ENCODE measurements around the gene NUDT6. TPM values are rescaled to one million over a fixed set of nuclear protein-coding genes. Genes with fewer than 3 reads are reported as not detected.
A peak's percentile ranks its signal among the peaks of the same experiment; 100 is the strongest.

NUDT6 gene
- total RNA-seq, 1 experiment from 2014 or later = 13.7 TPM

DNA sequence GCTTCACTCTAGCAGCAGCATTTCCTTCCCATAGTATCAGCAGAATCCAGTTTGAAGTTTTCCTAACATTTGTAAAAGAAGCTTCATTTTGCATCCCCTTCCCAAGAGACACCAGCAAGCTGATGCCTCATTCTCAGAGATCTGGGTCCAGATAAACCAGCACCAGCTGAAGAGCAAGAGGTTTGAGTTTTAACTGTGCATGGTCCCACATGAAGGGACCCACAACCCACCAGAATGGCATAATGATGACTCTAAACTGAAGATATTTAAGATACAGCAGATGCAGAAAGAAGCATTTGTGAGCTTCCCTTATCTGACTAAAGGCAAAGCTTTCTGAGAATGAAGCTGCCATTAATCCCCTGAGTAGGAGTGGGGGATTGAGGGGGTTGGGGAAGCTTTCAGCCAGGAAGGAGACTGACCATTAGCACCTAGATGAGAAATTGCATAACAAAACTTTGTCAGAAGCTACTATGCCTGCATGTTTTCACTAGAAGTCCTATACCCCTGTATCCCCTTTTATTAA lies 18.6 kb downstream of the NUDT6 start:
- Histone ChIP-seq H3K27ac (no peak overlapping the region), H3K36me3 (peaks cover 13% of the 10 kb centered on the region), H3K27me3 (replicated peaks) (no peaks in the 10 kb centered on the region), H3K4me1 (replicated peaks) (peaks cover 23% of the 10 kb centered on the region), H3K4me3 (no peak overlapping the region), H3K9me3 (replicated peaks) (no peaks in the 10 kb centered on the region)
- DNase-seq (ENCODE audit: low read depth in 1 of 2, low spot score in 2 of 2) = no peak

DNA sequence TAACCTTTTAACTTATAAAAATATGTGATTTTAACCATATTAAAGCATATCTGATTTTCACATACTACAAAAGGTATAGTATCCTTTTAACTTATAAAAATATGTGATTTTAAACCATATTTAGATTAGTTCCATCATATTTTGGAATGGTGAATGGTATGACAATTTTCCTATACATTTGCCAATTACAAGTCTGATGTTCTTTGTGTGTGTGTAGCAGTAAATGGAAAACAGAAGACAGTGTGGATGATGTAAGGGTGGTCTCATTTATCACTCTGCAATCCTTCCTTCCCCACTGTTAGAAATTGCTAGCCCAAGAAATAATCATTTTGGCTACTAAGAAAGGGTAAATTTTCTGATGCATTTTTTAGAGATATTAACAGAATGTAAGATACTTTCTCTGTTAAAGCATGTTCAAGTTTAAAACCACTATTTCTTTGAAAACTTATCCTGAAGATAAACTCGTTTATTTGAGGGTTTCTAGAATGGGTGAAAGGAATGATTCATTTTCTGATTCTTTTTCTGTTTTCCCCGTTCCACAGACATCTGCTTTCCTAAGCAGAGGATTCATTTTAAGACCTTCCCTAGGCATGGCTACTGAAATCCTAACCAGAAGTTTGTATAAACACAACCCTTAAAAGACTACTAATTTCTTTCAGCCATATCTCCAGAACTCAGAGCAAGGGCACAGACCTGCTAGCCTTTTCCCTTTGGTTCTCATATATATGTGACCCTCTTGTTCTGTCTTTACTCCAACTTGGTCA lies 21.0 kb downstream of the NUDT6 start:
- no peak for DNase-seq (ENCODE audit: low read depth in 1 of 2, low spot score in 2 of 2)
- Histone ChIP-seq H3K4me3 (no peak overlapping the region), H3K36me3 (peaks cover 16% of the 10 kb centered on the region), H3K27me3 (replicated peaks) (no peaks in the 10 kb centered on the region), H3K9me3 (replicated peaks) (no peaks in the 10 kb centered on the region), H3K4me1 (replicated peaks) (peaks cover 38% of the 10 kb centered on the region), H3K27ac (no peak overlapping the region)

DNA sequence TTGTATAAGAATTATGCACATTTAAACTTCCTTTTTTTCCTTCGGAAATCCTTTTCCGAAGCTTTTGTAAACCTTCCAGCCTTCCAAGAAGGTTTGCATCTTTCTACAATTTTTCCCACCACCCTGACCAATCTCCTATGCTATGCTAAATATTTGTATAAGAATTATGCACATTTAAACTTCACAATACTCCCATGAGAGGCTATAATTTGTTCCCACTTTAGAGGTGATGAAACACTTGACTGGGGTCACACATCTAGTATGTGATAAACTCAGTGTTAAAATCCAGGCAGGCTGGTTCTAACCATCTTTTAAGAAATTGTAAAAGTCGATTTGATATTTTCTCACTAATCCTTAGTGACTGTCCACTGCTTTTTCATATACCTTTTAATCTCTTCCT lies 22.1 kb downstream of the NUDT6 start:
- peaks cover 15% of the 10 kb centered on the region for H3K36me3 ChIP-seq
- H3K27me3 ChIP-seq (replicated peaks) = no peaks in the 10 kb centered on the region
- DNase-seq (ENCODE audit: low read depth in 1 of 2, low spot score in 2 of 2) = no peak
- no peak overlapping the region for H3K4me3 ChIP-seq
- peaks cover 38% of the 10 kb centered on the region for H3K4me1 ChIP-seq (replicated peaks)
- H3K27ac ChIP-seq = no peak overlapping the region
- H3K9me3 ChIP-seq (replicated peaks) = no peaks in the 10 kb centered on the region

DNA sequence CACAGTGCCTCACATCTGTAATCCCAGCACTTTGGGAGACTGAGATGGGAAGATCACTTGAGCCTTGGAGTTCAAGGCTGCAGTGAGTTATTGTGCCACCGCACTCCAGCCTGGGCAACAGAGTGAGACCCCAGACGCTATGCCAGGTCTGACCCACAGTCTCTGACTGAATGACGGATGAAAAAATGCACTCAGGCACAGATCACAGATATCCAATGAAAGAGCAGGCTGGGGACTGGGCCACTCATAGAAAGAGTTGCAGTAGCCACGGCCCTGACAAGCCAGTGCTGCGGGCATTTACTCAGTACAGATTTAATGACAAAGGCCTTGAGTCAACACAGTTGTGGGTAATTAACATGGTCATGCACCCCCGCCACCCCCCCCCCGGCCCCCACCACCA lies 22.7 kb downstream of the NUDT6 start:
- H3K9me3 ChIP-seq (replicated peaks) = no peaks in the 10 kb centered on the region
- no peaks in the 10 kb centered on the region for H3K27me3 ChIP-seq (replicated peaks)
- H3K36me3 ChIP-seq = peaks cover 16% of the 10 kb centered on the region; the same call in 1 of the 2 replicates
- H3K4me1 ChIP-seq (replicated peaks) = peaks cover 38% of the 10 kb centered on the region
- peak overlapping the region; percentile 61; the same call in 1 of the 2 replicates for H3K27ac ChIP-seq
- no peak for DNase-seq (ENCODE audit: low read depth in 1 of 2, low spot score in 2 of 2)
- no peak overlapping the region for H3K4me3 ChIP-seq

DNA sequence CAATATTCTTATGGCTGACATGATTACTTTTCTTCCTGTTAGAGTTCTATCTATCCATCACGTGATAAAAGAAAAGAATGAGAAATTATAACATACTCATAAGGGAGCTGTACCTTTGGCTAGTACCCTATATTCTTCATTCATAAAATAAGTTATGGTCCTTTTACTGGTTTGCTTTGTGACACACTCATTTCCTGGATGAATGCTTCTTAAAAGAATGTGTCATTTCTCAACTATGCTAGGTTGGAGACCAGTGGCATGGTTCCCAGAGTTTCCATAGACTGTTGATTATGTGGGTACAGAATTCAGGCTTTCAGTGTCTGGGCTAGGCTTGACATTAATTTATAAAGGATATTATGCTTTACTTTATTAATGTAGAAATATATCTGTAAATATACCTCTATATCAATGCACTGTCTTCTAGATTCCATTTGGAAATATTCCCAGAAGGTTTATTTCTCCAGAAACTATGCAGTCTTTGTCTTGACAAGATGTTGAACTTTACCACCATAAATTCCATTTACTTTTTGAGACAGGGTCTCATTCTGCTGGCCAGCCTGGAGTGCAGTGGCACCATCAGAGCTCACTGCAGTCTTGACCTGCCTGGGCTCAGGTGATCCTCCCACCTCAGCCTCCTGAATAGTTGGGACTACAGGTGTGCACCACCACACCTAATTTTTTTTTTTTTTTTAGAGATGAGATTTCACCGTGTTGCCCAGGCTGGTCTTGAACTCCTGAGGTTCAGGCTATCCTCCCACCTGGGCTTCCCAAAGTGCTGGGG lies 23.8 kb downstream of the NUDT6 start:
- Histone ChIP-seq H3K4me1 (replicated peaks) (peaks cover 38% of the 10 kb centered on the region), H3K36me3 (peaks cover 25% of the 10 kb centered on the region), H3K4me3 (no peak overlapping the region), H3K27me3 (replicated peaks) (no peaks in the 10 kb centered on the region), H3K27ac (peak overlapping the region; percentile 61), H3K9me3 (replicated peaks) (no peaks in the 10 kb centered on the region)
- DNase-seq (ENCODE audit: low read depth in 1 of 2, low spot score in 2 of 2) = peak; percentile 68 to 80

DNA sequence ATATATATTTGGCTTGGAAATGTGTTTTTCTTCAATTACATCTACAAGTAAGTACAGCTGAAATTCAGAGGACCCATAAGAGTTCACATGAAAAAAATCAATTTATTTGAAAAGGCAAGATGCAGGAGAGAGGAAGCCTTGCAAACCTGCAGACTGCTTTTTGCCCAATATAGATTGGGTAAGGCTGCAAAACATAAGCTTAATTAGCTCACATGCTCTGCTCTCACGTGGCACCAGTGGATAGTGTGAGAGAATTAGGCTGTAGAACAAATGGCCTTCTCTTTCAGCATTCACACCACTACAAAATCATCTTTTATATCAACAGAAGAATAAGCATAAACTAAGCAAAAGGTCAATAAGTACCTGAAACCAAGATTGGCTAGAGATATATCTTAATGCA lies 26.1 kb downstream of the NUDT6 start:
- no peaks in the 10 kb centered on the region for H3K27me3 ChIP-seq (replicated peaks)
- no peaks in the 10 kb centered on the region for H3K9me3 ChIP-seq (replicated peaks)
- no peak for DNase-seq (ENCODE audit: low read depth in 1 of 2, low spot score in 2 of 2)
- H3K4me3 ChIP-seq = no peak overlapping the region
- peaks cover 33% of the 10 kb centered on the region for H3K4me1 ChIP-seq (replicated peaks)
- peaks cover 43% of the 10 kb centered on the region for H3K36me3 ChIP-seq
- no peak overlapping the region for H3K27ac ChIP-seq

DNA sequence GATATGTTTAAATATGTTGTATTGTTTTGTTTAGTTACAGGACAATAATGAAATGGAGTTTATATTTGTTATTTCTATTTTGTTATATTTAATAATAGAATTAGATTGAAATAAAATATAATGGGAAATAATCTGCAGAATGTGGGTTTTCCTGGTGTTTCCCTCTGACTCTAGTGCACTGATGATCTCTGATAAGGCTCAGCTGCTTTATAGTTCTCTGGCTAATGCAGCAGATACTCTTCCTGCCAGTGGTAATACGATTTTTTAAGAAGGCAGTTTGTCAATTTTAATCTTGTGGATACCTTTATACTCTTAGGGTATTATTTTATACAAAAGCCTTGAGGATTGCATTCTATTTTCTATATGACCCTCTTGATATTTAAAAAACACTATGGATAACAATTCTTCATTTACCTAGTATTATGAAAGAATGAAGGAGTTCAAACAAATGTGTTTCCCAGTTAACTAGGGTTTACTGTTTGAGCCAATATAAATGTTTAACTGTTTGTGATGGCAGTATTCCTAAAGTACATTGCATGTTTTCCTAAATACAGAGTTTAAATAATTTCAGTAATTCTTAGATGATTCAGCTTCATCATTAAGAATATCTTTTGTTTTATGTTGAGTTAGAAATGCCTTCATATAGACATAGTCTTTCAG lies 26.9 kb downstream of the NUDT6 start:
- Histone ChIP-seq H3K4me3 (no peak overlapping the region), H3K27me3 (replicated peaks) (no peaks in the 10 kb centered on the region), H3K27ac (no peak overlapping the region), H3K9me3 (replicated peaks) (no peaks in the 10 kb centered on the region), H3K4me1 (replicated peaks) (peaks cover 25% of the 10 kb centered on the region), H3K36me3 (peaks cover 43% of the 10 kb centered on the region)
- DNase-seq (ENCODE audit: low read depth in 1 of 2, low spot score in 2 of 2) = no peak

DNA sequence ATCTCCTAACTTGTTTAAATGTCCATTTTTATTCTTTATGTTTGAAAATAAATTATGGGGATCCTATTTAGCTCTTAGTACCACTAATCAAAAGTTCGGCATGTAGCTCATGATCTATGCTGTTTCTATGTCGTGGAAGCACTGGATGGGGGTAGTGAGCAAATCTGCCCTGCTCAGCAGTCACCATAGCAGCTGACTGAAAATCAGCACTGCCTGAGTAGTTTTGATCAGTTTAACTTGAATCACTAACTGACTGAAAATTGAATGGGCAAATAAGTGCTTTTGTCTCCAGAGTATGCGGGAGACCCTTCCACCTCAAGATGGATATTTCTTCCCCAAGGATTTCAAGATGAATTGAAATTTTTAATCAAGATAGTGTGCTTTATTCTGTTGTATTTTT lies 27.6 kb downstream of the NUDT6 start:
- DNase-seq (ENCODE audit: low read depth in 1 of 2, low spot score in 2 of 2) = no peak

DNA sequence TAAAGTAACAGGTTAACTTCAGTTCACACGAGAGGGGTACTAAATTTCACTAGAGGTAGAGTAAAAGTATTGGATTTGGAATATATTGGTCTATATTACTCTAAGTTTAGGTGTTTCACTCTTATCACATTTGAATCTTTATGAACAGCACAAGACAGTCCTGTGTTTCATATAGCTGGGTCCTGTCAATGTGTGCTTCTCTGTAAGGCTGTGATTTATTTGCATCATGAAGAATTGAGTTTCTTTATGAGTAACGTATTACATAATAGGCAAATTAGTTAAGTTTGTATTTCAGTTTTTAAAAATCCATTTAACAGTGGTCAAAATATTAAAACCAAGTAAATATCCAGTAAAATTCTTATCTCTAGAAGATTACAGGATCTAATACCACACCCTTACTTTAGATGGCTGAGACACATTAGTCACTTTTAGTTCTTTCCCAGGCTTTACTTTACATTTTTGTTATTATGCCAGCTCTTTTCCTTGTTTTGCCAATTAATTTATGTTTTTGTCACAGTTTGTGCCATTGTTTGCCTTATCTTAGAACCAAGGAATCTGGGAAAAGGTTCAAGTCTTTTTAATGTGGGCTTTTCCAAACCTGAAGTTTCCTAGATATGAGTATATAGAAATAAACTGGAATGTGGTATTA lies 32.1 kb downstream of the NUDT6 start:
- no peak for DNase-seq (ENCODE audit: low read depth in 1 of 2, low spot score in 2 of 2)
- Histone ChIP-seq H3K27me3 (replicated peaks) (no peaks in the 10 kb centered on the region), H3K36me3 (peaks cover 63% of the 10 kb centered on the region), H3K27ac (peak overlapping the region; percentile 8; the same call in 1 of the 2 replicates), H3K4me1 (replicated peaks) (peaks cover 11% of the 10 kb centered on the region), H3K4me3 (no peak overlapping the region), H3K9me3 (replicated peaks) (no peaks in the 10 kb centered on the region)

More for the DNA sequence above, 27.6 kb downstream of the NUDT6 start:
- Histone ChIP-seq H3K27me3 (replicated peaks) (no peaks in the 10 kb centered on the region), H3K4me1 (replicated peaks) (peaks cover 29% of the 10 kb centered on the region), H3K36me3 (peaks cover 43% of the 10 kb centered on the region), H3K4me3 (no peak overlapping the region), H3K9me3 (replicated peaks) (no peaks in the 10 kb centered on the region), H3K27ac (no peak overlapping the region)

DNA sequence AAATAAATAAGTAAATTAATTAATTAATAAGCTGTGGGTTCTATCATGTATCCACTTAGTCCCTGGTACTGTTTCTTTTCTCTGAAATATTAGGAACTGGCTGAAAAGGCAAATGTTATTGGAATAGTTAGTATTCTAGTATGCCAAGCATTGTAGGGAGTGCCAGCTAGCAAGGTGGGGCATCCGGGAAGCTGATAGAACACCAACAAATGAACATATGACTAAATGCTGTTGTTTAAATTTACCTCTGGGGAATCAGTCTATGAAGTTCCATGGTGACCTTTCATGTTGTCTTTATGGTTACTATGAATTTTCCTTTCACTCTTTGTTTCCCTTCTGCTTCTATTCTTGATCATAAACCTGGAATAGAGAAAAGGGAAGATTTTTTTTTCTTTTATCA lies 32.7 kb downstream of the NUDT6 start:
- Histone ChIP-seq H3K9me3 (replicated peaks) (no peaks in the 10 kb centered on the region), H3K4me3 (no peak overlapping the region), H3K36me3 (peaks cover 64% of the 10 kb centered on the region), H3K27me3 (replicated peaks) (no peaks in the 10 kb centered on the region), H3K4me1 (replicated peaks) (peaks cover 11% of the 10 kb centered on the region), H3K27ac (0 out of 2 replicates have a peak overlapping the region, but pooled peaks have one; percentile 8)
- no peak for DNase-seq (ENCODE audit: low read depth in 1 of 2, low spot score in 2 of 2)

DNA sequence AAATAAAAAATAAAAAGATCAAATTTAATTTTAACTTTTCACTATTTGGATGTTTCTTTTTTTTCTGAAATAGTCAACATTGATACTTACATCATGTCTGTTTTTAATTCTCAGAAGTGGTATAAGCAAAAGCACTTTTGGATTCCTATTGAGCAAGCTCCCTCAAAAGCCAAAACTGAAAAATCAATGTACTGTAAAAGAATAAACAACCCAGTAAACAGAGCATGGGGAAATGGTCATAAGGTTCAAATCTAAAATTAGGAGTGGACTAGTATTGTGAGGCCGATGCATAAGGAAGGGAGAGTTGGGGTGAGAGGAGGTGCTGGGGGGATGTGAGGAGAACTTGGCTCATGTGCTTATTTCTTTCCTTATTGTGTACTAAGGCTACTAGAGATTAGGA lies 37.9 kb downstream of the NUDT6 start:
- no peaks in the 10 kb centered on the region for H3K27me3 ChIP-seq (replicated peaks)
- no peak overlapping the region for H3K27ac ChIP-seq
- no peak for DNase-seq (ENCODE audit: low read depth in 1 of 2, low spot score in 2 of 2)
- H3K4me3 ChIP-seq = no peak overlapping the region
- peaks cover 4% of the 10 kb centered on the region; the same call in 1 of the 2 replicates for H3K4me1 ChIP-seq (replicated peaks)
- H3K36me3 ChIP-seq = peaks cover 81% of the 10 kb centered on the region
- H3K9me3 ChIP-seq (replicated peaks) = no peaks in the 10 kb centered on the region

DNA sequence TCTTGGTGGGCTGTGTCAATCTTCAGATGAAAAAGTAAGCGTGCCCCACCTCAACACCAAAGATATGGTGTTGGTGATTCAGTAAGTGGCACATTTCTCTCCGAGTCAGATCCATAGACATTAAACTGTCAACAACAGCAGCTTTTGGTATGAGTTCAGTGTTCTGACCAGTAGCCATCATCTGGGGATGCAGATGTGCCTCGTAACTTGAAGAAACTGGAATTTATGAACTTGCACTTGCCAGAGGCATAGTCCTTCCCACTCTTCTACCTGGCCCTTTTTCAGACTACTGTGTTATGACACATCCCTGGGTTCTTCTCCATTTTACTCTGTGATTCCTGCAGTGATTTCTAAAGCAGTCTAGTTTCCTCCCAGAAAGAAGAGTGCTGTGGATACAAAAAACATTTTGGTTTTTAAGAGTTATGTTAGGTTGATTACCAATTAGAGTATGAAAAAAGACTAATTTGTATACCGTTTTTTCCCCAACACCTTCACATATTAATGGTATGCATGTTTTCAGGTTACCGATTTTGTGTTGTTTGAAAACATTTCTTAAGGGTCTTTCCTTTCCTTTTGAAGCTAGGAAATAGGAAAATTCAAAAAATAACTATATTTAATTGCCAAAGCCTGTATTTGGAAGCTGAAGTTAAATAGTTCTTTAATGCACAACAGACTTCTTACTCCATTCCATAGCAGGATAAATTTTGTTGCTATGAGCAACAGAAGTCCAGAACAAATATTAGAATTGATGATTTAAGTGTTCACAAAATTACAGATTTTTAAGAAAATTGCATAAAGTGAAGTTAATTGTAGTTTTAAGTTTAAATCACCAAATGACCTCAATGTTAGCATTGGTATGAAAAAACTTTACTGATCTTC lies 39.3 kb downstream of the NUDT6 start:
- H3K27ac ChIP-seq = no peak overlapping the region

More for the DNA sequence above, 39.3 kb downstream of the NUDT6 start:
- H3K9me3 ChIP-seq (replicated peaks) = no peaks in the 10 kb centered on the region
- no peak for DNase-seq (ENCODE audit: low read depth in 1 of 2, low spot score in 2 of 2)
- H3K4me1 ChIP-seq (replicated peaks) = peaks cover 7% of the 10 kb centered on the region; the same call in 1 of the 2 replicates
- no peaks in the 10 kb centered on the region for H3K27me3 ChIP-seq (replicated peaks)
- peaks cover 88% of the 10 kb centered on the region for H3K36me3 ChIP-seq
- H3K4me3 ChIP-seq = no peak overlapping the region
